ENCODE measurements around the gene VPS35.

Gene VPS35

DNA sequence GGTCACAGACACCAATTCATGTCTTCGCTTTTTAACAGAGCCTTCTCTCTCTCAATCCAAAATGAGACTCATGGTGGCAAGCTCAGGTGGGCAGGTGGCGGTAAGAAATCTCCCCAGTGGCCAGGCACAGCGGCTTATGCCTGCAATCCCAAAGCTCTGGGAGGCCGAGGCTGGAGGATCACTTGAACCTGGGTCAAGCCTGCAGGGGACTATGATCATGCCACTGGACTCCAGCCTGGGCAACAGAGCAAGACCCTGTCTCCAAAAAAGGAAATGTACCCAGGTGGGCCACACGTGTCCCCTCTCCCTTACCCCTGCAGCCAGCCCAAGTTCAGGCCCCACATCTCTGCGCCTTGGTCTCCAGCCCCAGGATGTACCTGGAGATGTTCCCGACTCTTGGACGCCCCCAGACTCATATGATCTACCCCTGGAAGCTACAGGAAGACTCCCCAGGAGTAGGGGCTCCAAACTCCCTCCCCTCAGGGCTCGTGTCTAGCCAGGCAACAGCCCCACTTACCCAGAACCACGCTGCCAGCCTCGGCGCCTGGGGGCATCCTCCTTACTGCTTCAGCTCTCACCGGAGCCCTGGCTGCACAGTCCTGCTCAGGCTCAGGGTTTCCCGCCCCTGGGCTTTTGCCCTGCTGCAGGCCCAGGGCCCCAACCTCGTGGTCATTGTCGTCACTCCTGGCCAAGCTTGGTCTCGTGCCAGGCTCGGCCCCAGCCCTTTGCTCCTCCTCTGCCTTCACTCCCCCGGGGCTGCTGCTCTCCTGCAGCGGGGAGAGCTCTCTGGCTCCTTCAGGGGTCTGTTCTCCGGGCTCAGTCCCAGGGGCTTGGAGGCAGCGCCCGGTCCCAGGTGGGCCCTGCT, 42.9 kb upstream of the VPS35 start:
- ChIA-PET POLR2A (no interaction called here), CTCF (no interaction called here)
- DNase-seq (ENCODE audit: low read depth, low spot score): no peak
- TF ChIP-seq, protein P1, sequence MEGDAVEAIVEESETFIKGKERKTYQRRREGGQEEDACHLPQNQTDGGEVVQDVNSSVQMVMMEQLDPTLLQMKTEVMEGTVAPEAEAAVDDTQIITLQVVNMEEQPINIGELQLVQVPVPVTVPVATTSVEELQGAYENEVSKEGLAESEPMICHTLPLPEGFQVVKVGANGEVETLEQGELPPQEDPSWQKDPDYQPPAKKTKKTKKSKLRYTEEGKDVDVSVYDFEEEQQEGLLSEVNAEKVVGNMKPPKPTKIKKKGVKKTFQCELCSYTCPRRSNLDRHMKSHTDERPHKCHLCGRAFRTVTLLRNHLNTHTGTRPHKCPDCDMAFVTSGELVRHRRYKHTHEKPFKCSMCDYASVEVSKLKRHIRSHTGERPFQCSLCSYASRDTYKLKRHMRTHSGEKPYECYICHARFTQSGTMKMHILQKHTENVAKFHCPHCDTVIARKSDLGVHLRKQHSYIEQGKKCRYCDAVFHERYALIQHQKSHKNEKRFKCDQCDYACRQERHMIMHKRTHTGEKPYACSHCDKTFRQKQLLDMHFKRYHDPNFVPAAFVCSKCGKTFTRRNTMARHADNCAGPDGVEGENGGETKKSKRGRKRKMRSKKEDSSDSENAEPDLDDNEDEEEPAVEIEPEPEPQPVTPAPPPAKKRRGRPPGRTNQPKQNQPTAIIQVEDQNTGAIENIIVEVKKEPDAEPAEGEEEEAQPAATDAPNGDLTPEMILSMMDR (IDR thresholded peaks at IDR 0.05; ENCODE audit: insufficient read depth, low read length, missing control alignments): no peak
- H3K4me3 ChIP-seq (ENCODE audit: low read depth, low read length): no peak overlapping the region

GRCh38 chr16:46730801-46731690, 42.1 kb upstream of the VPS35 start:
- DNase-seq (ENCODE audit: low read depth, low spot score): no peak
- ChIA-PET POLR2A (no interaction called here), CTCF (no interaction called here)
- no peak overlapping the region for H3K4me3 ChIP-seq (ENCODE audit: low read depth, low read length)
- TF ChIP-seq, protein P1 (IDR thresholded peaks at IDR 0.05; ENCODE audit: insufficient read depth, low read length, missing control alignments): no peak

GRCh38 chr16:46730126-46730525, 41.1 kb upstream of the VPS35 start:
- TF ChIP-seq, protein P1 (IDR thresholded peaks at IDR 0.05; ENCODE audit: insufficient read depth, low read length, missing control alignments): no peak
- CTCF ChIA-PET: no interaction called here
- POLR2A ChIA-PET: no interaction called here
- no peak for DNase-seq (ENCODE audit: low read depth, low spot score)
- no peak overlapping the region for H3K4me3 ChIP-seq (ENCODE audit: low read depth, low read length)

DNA sequence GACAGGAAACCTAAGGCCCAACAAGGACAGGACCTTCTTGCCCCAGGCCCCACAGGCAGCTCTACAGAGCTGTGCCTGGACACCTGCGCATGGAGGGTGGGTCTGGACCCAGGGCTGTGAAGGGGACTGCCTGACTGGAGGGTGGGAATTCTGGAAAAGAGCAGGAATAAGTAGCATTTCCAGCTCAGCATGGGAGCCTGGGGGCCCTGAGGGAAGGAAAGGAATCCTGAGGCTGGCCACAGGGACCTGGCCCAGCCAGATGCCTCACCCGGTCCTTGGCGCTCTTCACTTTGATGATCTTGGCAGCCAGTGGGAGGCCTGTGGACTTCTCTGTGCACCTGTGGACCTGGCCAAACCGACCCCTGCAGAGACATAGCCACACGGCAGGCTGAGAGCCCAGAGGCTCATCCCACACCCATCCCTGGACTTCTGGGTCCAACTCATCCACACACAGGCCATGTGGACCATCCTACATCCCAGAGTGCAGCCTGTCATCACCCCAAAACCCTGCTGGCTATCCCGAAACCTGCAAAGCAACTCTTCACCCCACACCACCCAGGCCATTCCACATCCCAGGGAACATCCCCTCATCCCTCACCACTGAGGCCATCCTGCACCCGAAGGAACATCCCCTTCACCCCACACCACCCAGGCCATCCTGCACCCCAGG, 40.5 kb upstream of the VPS35 start:
- TF ChIP-seq, protein P1 (IDR thresholded peaks at IDR 0.05; ENCODE audit: insufficient read depth, low read length, missing control alignments): no peak
- no peak overlapping the region for H3K4me3 ChIP-seq (ENCODE audit: low read depth, low read length)
- DNase-seq (ENCODE audit: low read depth, low spot score): no peak
- ChIA-PET POLR2A (no interaction called here), CTCF (no interaction called here)

DNA sequence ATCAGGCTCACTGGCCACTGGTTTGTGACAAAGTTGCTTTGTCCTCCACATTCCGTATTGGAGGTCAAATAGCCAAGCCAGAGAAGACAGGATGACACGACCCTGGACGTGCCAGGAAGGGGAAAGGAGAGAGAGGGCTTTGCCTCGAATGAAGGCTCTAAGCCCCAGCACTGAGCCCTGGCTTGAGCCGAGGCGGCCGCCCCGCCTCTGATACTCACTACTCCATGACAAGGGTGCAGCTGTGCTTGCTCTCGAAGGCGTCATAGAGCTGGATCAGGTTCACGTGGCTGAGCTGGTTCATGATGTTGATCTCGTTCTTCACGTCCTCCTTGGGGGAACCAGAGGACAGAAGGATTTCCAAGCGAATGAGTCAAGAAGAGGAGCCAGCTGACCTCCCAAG, 39.8 kb upstream of the VPS35 start:
- H3K4me3 ChIP-seq (ENCODE audit: low read depth, low read length): no peak overlapping the region
- POLR2A ChIA-PET: no interaction called here
- CTCF ChIA-PET: no interaction called here
- TF ChIP-seq, protein P1 (IDR thresholded peaks at IDR 0.05; ENCODE audit: insufficient read depth, low read length, missing control alignments): no peak
- no peak for DNase-seq (ENCODE audit: low read depth, low spot score)

DNA sequence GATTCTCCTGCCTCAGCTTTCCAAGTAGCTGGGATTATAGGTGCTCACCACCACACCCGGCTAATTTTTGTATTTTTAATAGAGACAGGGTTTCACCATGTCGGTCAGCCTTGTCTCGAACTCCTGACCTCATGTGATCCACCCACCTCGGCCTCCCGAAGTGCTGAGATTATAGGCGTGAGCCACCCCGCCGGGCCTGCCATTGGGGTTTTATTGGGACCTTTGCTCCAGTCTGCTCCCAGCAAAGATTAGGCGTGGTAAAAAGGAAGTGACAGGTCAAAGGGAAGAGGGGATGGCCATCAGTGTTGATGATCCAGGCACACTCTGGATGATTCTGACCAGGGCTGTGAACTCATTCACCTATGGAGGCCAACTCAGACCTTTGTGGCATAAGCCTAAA, 38.7 kb upstream of the VPS35 start:
- CTCF ChIA-PET: no interaction called here
- POLR2A ChIA-PET: no interaction called here
- H3K4me3 ChIP-seq (ENCODE audit: low read depth, low read length): no peak overlapping the region
- TF ChIP-seq, protein P1 (IDR thresholded peaks at IDR 0.05; ENCODE audit: insufficient read depth, low read length, missing control alignments): no peak
- DNase-seq (ENCODE audit: low read depth, low spot score): no peak

Measured in AG04449 (cell line).